GM21447 (cell line): ENCODE data around the gene RASGRF2.
"Not testable (repeated sequence)": the region's sequence is repeated elsewhere in the genome, so short reads cannot be mapped to it uniquely, and the experiment has no call there.

ENCODE experiments used
- ATAC-seq: cut with Tn5 transposase; IDR thresholded peaks from one replicate; pipeline ENCODE4 v1.9.1; 2021; ENCODE audit not compliant: unreplicated experiment

The RASGRF2 gene

DNA sequence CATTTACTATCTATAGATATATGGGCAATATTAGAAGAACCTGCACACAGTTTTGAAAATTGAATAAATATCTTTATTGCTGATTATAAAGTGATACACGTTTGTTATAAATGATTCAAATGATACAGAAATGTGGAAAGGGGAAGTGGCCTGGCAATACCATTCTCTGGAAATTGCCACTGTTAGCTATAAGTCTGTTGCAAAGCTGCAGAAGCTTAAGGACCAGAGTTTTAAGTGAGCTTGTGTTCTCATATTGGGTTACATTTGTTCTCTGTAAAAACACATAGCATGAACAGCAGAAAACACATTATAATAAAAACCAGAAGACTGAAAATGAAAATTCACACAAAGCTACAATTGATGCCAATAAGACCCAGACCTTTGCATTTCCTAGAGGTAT, 59.6 kb downstream of the RASGRF2 start:
- ATAC-seq, result no peak

- ATAC-seq, result no peak
These were observed 60.5 kb downstream of the RASGRF2 start for GRCh38 chr5:81020478-81021167.

GRCh38 chr5:81021486-81021885, 61.3 kb downstream of the RASGRF2 start:
- no peak for ATAC-seq

DNA sequence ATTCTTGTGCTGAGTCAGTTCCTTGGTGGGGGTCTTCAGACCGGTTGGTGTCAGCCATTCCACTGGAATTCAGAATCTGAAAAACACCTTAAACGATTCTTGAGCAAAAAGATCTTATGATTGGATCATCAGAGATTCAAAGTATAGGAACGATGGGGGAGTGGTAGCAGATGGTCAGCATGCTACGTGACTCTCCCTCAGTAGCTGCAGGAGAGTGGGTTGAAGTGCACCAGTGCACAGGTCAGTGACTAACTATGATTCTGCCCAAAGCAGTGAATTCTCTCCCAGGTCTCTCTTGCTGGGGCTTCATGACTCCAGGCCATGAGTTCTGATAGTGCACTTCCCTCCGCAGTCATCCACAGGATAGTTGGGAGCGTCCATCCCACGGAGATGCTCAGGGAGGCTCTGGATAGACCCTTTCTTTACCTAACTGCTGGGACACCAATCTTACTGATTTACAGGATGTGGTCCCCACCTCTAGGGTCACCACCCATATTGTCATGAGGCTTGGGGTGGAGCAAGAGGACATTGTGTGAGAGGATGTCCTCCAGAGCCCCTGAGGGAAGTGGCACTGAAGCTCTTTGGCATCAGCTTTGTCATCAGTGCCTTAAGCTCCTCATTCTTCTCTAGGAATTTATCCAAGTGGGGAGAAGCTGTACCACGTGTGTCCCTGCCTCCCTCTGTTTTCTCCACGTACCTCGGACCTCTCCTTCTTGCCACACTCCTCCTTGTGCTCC, 62.0 kb downstream of the RASGRF2 start:
- no peak for ATAC-seq

- ATAC-seq, result no peak
These were observed 62.5 kb downstream of the RASGRF2 start for GRCh38 chr5:81022688-81023084.

DNA sequence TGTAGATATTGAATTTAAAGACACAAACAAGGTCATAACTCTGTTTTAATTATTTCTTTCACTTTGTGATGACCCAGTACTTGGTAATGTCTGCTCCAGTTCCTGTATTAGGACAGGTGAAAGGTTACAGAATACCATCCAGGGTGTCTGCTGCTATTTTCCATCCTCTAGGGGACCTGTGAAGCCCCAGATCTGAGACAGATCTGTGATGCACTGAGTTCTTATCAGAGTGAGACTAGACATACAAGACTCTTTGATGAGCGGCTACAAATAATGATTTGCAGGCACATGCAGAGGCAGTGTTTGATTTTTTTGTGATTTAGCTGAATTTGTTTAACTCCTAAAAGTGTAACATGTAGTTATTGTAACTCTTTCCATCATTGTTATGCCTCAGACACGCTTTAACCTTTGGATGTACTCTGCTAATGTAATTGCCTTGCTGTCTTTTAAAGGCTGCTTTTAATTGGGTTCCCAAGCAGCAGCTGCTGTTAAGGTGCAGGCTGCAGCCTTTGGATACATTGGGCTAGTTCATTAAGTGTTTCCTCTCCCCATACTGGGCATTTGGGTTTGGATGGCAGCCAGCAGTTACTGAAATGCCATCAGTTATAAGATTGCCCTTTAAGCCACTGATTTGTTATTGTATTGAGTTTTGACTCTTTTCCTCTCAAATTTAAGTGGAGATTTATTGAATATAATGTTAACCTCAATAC, 63.3 kb downstream of the RASGRF2 start:
- ATAC-seq, result no peak

- ATAC-seq, result no peak
These were observed 67.4 kb downstream of the RASGRF2 start for GRCh38 chr5:81027481-81028058.

GRCh38 chr5:81028888-81029287, 68.7 kb downstream of the RASGRF2 start:
- ATAC-seq, result not testable (repeated sequence)

DNA sequence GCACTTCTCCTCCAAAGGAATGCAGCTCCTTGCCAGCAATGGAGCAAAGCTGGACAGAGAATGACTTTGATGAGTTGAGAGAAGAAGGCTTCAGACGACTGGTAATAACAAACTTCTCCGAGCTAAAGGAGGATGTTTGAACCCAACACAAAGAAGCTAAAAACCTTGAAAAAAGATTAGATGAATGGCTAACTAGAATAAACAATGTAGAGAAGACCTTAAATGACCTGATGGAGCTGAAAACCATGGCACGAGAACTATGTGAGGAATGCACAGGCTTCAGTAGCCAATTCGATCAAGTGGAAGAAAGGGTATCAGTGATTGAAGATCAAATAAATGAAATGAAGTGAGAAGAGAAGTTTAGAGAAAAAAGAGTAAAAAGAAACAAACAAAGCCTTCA, 69.6 kb downstream of the RASGRF2 start:
- ATAC-seq, result not testable (repeated sequence)

DNA sequence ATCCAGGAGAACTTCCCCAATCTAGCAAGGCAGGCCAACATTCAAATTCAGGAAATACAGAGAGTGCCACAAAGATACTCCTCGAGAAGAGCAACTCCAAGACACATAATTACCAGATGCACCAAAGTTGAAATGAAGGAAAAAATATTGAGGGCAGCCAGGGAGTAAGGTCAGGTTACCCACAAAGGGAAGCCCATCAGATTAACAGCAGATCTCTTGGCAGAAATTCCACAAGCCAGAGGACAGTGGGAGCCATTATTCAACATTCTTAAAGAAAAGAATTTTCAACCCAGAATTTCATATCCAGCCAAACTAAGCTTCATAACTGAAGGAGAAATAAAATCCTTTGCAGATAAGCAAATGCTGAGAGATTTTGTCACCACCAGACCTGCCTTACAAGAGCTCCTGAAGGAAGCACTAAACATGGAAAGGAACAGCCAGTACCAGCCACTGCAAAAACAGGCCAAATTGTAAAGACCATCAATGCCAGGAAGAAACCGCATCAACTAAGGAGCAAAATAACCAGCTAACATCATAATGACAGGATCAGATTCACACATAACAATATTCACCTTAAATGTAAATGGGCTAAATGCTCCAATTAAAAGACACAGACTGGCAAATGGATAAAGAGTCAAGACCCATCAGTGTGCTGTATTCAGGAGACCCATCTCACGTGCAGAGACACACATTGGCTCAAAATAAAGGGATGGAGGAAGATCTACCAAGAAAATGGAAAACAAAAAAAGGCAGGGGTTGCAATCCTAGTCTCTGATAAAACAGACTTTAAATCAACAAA, 70.3 kb downstream of the RASGRF2 start:
- ATAC-seq, result not testable (repeated sequence)

DNA sequence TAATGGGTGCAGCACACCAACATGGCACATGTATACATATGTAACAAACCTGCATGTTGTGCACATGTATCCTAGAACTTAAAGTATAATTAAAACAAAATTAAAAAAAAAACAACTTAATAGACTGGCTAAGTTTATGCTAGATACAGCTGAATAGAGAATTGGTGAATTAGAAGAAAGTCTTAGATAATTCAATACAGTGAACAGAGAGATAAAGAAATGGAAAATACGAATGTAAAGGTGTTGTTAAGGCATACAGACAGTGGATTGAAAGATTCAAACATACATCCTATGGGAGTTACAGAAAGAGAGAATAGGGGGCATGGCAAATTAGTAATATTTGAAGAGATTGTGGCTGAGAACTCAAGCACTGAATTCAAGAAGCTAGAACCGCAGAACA, 75.4 kb downstream of the RASGRF2 start:
- ATAC-seq, result no peak

DNA sequence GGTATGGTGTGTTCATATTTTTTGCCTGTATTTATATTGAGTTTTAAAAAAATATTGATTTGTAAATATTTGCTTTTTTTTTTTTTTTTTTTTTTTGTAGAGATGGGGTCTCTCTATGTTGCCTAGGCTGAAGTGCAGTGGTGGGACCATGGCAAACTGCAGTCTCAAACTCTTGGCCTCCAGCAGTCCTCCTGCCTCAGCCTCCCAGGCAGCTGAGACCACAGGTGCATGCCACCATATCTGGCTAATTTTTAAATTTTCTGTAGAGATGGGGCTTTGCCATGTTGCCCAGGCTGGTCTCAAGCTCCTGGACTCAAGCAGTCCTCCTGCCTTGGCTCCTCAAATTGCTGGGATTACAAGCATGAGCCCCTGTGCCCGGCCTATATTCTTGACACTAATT, 78.3 kb downstream of the RASGRF2 start:
- ATAC-seq, result no peak

- ATAC-seq, result no peak
These were observed 84.7 kb downstream of the RASGRF2 start for GRCh38 chr5:81044868-81045267.

DNA sequence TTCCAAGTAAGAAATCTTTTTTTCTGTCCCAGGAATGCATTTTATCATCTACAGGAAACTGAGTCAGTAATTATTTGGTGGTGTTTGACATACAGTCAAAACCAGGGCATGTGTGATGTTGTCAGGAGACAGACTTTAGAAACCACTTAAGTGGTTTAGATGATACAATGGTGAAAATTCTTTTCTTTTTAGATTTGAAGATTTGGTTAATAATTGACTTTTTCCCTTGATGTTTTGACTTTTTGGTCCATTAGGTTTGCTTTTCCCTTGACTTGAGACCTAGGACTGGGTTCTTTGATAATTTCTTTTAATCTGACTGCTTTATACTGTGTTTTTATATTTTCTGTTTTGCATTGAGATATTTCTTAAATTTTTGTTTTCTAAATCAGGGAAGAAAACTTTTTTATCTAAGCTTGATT, 85.2 kb downstream of the RASGRF2 start:
- no peak for ATAC-seq

- no peak for ATAC-seq
These were observed 85.9 kb downstream of the RASGRF2 start for GRCh38 chr5:81046041-81046440.

DNA sequence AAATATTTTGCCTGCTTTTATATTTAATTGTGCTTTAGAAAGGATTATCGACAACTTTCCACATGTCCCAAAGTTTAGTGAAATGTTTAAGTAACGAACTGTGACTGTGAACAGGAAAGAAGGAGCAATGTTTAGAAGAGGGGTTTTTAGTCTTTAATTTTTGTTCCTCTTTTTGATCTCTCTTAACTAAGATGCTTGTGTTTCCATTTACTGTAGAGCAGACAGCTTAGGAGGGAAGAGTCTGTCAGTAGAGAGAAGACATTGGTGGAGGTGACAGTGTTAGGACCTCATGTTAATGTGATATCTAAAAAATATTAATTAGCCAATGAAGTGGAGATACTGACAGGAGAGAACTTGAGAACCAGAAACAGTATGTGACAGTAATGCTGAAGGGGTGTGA, 92.2 kb downstream of the RASGRF2 start:
- no peak for ATAC-seq

GRCh38 chr5:81053282-81053681, 93.1 kb downstream of the RASGRF2 start:
- not testable (repeated sequence) for ATAC-seq

DNA sequence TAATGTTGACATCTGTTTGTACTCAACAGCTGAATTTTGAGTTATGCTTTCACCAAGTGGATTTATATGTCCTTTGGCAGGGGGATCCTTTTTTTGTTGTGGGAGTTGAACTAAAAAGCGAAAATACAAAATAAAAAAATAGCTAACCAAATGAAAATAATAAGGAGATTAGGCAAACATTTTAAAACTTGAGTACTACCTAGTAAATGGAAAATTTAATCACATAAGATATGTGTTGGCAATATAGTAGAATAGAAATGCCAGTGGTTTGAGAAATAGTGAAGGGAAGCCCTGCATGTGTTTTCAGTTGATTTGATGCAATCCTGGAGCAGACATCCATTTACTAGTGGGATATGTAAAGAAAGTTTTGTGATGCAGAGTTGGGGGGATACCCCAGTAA, 98.0 kb downstream of the RASGRF2 start:
- ATAC-seq, result no peak

DNA sequence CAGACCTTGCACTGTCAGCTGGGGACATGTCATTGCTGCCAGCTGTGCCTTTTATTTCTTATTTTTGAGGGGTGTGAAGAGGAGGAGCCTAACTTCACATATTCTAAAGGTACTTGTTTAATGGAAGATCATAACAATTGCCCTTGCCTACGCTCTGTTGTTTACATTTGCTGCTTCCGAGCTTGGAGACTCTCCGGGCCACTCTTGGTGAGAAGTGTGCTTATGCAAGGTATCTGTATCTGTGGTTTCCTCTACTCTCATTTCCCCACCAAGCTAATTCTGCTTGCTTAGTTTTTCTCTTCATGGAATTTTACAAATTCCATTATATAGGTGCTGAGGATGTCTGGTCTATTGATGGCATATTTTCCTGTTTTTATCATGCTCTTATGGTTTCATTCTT, 105.3 kb downstream of the RASGRF2 start:
- ATAC-seq, result no peak

- ATAC-seq, result no peak
These were observed 105.9 kb downstream of the RASGRF2 start for GRCh38 chr5:81066102-81066501.

DNA sequence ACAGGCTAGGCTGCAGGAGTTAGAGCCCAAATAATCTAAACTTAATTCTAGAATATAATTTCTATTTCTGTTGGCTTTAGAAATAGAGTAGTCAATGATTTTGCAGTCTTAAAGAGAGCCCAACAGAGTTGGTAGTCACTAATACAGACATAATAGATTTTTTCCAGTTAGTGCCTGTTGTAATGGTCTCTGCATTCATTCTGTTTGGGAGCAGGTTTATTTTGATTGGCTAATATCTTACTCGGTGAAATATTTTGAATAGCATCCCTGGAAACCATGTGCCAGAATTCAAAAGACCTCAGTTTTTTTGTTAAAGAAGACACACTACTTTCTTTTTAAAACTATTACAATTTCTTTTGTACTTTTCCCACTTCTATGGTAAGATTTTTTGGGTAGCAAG, 107.2 kb downstream of the RASGRF2 start:
- ATAC-seq, result no peak
